IPS DF 19.7 (cell line): ENCODE results near the gene IL31.
"Not testable (repeated sequence)": the region's sequence is repeated elsewhere in the genome, so short reads cannot be mapped to it uniquely, and the experiment has no call there.

Experiments used
- DNase-seq: peaks from one replicate; pipeline ENCODE4 v3.0.0-alpha.2; 2013; ENCODE audit warnings: low read depth, low spot score

Gene IL31

GRCh38 chr12:122192441-122192840 lies 18.4 kb upstream of the IL31 start:
- no peak for DNase-seq

- DNase-seq, result no peak
These were observed 17.0 kb upstream of the IL31 start for GRCh38 chr12:122190842-122191668.

GRCh38 chr12:122189626-122190475 lies 15.8 kb upstream of the IL31 start:
- no peak for DNase-seq

GRCh38 chr12:122187466-122187865 lies 13.4 kb upstream of the IL31 start:
- DNase-seq, result no peak

- no peak for DNase-seq
These were observed 11.6 kb upstream of the IL31 start for GRCh38 chr12:122185494-122186082.

DNA sequence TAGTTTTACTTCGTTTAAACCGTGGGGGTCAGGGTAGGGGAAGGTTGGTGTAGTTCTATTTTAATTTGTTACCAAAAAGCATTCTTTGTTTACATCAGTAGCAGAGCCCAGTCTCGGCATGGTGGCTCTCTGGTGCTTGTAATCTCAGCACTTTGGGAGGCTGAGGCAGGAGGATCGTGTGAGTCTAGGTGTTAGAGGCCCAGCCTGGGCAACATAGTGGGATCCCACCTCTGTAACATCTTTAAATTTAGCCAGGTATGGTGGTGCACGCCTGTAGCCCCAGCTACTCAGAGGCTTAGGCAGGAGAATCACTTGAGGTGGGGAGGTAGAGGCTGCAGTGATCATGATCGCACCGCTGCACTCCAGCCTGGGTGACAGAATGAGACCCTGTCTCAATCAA lies 11.1 kb upstream of the IL31 start:
- no peak for DNase-seq

DNA sequence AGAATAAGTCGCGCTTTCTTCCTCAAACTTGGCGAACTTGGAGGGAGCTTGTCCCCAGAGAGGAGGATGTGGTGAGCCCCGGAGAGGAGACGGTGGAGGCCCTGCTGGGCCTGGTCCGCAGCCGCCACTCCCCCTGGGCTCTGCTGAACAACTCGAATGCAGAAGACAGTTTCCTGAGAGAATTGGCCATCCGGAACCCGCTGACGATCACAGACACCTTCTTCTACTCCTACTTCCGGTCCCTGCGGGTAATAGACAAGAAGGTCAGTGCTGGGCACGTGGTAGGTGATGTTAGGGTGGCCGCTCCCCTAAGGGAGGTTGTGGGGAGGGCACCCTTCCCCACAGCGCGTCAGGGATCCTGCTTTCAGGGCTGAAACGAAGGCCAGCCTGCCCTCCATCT lies 10.5 kb upstream of the IL31 start:
- no peak for DNase-seq

GRCh38 chr12:122183588-122183940 lies 9.5 kb upstream of the IL31 start:
- no peak for DNase-seq

DNA sequence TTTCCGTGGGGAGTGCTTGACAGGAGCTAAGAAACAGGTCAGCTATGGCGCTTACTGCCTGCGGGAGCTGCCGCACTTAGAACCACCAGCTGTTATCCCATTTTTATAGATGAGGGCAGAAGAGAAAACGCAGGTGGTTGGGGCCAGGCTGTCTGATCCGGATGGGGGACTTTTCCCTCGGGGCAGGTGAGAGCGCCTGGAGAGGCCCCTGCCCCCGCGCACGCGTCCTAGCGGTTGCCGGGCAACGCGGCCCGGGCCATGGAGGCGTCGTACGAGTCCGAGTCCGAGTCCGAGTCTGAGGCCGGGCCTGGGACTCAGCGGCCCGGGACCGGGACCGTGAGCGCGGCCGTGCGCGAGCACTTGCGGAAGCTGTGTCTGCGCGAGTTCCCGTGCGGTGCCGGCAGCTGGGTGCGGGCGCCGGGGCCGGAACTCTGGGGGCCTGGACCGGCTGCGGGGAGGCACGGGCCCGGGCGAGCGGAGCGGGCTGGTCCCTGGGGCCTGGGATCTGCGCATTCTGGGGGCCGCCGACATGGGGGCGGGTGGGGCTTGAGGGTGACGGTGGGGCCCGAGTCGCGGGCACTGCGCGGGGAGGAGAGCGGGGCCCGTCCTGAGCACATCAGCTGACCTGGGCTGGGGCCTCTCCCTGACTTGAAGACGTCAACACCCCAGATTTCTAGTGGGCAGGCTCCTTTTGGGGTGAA lies 9.0 kb upstream of the IL31 start, which contains the start of gene LRRC43:
TSS of gene LRRC43 (plus strand) at position 237 of the 701 bp plus-strand sequence. CDS start at position 259, 22 bp downstream.
- DNase-seq, result no peak

- DNase-seq, result not testable (repeated sequence)
These were observed 2.5 kb upstream of the IL31 start for GRCh38 chr12:122176473-122176872.

- no peak for DNase-seq
These were observed 1.6 kb downstream of the IL31 start for GRCh38 chr12:122172262-122172939.

- no peak for DNase-seq
These were observed 2.6 kb downstream of the IL31 start for GRCh38 chr12:122171399-122171798.

DNA sequence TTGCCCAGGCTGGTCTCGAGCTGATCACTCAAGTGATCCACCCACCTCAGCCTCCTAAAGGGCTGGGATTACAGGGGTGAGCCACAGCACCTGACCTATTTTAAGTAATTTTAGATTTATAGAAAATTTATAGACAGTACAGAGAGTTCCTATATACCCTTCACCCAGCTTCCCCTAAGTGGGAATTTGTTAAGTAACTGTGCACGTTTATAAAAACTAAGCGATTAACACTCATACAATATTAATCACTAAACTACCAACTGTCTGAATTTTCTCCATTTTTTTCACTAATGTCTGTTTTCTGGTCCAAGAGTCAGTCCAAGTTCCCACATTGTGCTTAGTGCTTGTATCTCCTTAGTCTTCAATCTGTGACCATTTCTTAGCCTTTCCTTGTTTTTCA lies 5.5 kb downstream of the IL31 start:
- DNase-seq, result no peak

DNA sequence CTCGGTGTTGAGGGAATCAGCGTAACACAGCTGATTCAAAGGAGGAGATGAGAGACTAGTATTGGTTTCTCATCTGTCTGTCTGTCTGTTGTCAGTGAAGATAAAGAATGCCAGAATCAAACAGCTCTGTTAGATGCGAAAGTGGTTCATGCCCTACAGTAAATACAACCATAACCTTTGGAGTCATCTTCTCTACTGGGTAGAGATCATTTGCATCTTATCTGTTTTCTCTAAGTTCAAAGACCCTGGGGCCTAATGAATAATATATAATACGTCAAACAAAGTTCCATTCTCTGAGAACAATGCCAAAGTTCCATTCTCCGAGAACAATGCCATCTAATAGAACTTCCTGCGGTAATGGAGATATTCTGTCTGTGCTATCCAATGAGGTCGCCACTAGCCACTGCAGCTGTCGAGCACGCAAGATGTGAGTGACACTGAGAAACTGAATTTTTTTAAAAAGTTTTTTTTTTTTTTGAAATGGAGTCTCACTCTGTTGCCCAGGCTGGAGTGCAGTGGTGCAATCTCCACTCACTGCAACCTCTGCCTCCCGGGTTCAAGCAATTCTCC lies 6.6 kb downstream of the IL31 start:
- no peak for DNase-seq

DNA sequence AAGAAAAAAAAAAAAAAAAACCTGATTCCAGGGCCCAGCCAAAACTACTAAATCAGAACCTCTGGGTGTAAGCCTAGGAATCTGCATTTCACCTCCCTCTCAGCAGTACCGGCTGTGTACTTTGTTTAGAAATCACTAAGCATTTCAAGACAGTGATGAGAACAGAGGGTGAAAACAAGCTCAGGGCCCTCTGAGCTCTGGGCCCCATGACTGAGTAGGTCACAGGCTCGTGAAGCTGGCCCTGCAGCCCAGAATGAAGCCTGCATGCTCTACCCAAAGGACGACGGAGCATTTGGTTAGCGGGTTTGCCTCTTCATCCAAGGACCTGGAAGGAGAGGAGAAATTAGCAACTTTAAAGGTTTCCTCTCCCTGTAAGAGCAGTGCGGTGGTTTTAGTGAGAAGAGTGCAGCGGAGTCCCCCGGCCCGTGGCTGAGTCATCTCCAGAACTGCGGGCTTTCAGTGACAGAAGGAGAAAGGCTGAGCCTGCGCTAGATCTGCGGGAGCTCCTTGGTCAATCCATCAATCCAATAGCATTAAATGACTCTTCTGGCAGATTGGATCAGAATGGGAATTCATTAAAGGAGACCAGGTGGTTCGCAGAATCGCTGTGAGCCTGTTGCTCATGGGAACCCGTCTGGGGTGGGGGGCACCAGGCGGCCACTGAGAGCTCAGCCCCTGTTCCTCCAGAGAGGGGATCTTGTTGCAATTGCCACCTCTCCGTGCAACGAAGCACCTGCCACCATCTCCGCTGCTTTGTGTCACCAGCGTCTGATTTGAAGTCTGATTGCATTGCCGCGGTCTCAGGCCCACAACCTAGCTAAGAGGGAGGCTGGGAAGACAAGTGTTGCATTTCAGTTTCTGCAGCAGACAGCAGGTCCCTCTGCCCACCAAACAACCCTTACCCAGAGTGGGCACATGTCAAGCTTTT lies 7.3 kb downstream of the IL31 start:
- DNase-seq, result no peak

DNA sequence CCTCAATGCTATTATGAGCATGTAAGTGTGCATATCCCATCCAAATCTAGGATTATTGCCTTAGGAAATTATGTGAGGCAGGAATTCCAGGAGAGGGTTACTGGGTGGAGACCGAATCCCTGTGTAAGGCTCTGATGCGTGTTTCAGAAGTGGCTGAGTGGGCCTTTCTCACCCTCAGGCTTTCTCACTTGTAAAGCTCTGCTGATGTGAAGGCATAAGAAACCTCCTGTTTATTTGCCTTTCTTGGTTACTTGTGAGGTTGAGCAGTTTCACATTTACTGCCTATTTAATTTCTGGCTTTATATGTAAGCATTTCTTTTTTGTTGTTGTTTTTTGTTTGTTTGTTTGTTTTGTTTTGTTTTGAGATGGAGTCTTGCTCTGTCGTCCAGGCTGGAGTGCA lies 11.0 kb downstream of the IL31 start:
- DNase-seq, result no peak

DNA sequence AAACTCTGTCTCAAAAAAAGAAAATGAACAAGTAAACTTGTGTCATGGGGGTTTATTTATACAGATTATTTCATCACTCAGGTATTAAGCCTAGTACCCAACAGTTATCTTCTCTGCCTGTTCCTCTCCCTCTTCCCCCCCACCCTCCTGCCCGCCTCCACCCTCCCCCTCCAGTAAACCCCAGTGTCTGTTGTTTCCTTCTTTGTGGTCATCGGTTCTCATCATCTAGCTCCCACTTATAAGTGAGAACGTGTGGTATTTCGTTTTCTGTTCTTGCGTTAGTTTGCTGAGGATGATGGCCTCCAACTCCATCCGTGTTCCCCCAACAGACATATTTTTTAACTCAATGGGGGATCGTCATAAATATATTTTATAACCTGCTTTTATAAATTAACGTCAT lies 12.3 kb downstream of the IL31 start:
- no peak for DNase-seq

DNA sequence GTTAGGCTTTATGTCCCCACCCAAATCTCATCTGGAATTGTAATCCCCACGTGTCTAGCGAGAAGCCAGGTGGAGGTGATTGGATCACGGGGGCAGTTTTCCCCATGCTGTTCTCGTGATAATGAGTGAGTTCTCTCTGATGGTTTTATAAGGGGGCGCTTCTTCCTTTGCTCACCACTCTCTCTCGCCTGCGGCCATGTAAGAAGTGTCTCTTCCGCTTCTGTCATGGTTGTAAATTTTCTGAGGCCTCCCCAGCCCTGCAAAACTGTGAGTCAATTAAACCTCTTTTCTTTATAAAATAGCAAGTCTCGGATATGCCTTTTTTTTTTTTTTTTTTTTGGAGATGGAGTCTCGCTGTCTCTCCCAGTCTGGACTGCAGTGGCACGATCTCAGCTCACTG lies 13.3 kb downstream of the IL31 start:
- DNase-seq, result no peak

- DNase-seq, result no peak
These were observed 14.1 kb downstream of the IL31 start for GRCh38 chr12:122159882-122160281.
